Astrocyte (in vitro differentiated cells and primary cell): ENCODE results near the gene CD28. TPM values are rescaled to one million over a fixed set of nuclear protein-coding genes. Genes with fewer than 3 reads are reported as not detected.

Experiments used
- DNase-seq: peaks from one replicate; pipeline ENCODE4 v3.0.0-alpha.2; 2010; ENCODE audit warnings: low read depth
- FAIRE-seq: peaks from 2 replicates; lab custom pipeline; 2011; peaks lifted over from hg19 to GRCh38; lab: Jason Lieb, UNC
- H2AFZ ChIP-seq: 2 replicates; pipeline ENCODE4 v1.6.0; 2012; ENCODE audit warnings: low read depth, low read length, inconsistent platforms
- H3K27ac ChIP-seq: 2 replicates; pipeline ENCODE4 v1.5.1; 2011; ENCODE audit warnings: low read depth, low read length, inconsistent platforms
- H3K27me3 ChIP-seq: 2 replicates; pipeline ENCODE4 v1.6.0; 2011; ENCODE audit warnings: low read length, inconsistent platforms; ENCODE audit not compliant: insufficient read depth
- H3K36me3 ChIP-seq: 2 replicates; pipeline ENCODE4 v1.5.1; 2011; ENCODE audit warnings: low read length, inconsistent platforms; ENCODE audit not compliant: insufficient read depth
- H3K4me1 ChIP-seq: 2 replicates; pipeline ENCODE4 v1.5.1; 2011; ENCODE audit warnings: low read length, inconsistent platforms; ENCODE audit not compliant: insufficient read depth
- H3K4me2 ChIP-seq: 2 replicates; pipeline ENCODE4 v1.6.0; 2012; ENCODE audit warnings: low read length, inconsistent platforms
- H3K4me3 ChIP-seq: 2 replicates; pipeline ENCODE4 v1.5.1; 2011; ENCODE audit warnings: low read depth, mild to moderate bottlenecking, low read length, inconsistent platforms; ENCODE audit not compliant: insufficient read depth
- H3K79me2 ChIP-seq: 2 replicates; pipeline ENCODE4 v1.6.0; 2012; ENCODE audit warnings: mild to moderate bottlenecking, low read length, inconsistent platforms; ENCODE audit not compliant: insufficient read depth
- H3K9ac ChIP-seq: 2 replicates; pipeline ENCODE4 v1.6.0; 2012; ENCODE audit warnings: mild to moderate bottlenecking, low read length, inconsistent platforms
- H3K9me3 ChIP-seq: 2 replicates; pipeline ENCODE4 v1.5.1; 2012; ENCODE audit warnings: low read depth, mild to moderate bottlenecking, low read length, inconsistent platforms; ENCODE audit not compliant: insufficient read depth
- H4K20me1 ChIP-seq: 2 replicates; pipeline ENCODE4 v1.6.0; 2012; ENCODE audit warnings: low read length, inconsistent platforms; ENCODE audit not compliant: insufficient read depth
- H3K27ac Mint-ChIP-seq: one replicate; pipeline ENCODE4 v1.8.0; 2021; ENCODE audit warnings: mild to moderate bottlenecking, mixed read lengths; ENCODE audit not compliant: unreplicated experiment
- H3K27me3 Mint-ChIP-seq: one replicate; pipeline ENCODE4 v1.8.0; 2021; ENCODE audit warnings: low read depth, mixed read lengths; ENCODE audit not compliant: unreplicated experiment
- H3K36me3 Mint-ChIP-seq: one replicate; pipeline ENCODE4 v1.8.0; 2021; ENCODE audit warnings: low read depth, mixed read lengths; ENCODE audit not compliant: unreplicated experiment
- H3K4me1 Mint-ChIP-seq: one replicate; pipeline ENCODE4 v1.8.0; 2021; ENCODE audit warnings: low read depth, mixed read lengths; ENCODE audit not compliant: unreplicated experiment
- H3K4me3 Mint-ChIP-seq: one replicate; pipeline ENCODE4 v1.8.0; 2021; ENCODE audit warnings: mild to moderate bottlenecking, moderate library complexity, mixed read lengths; ENCODE audit not compliant: unreplicated experiment
- H3K9me3 Mint-ChIP-seq: one replicate; pipeline ENCODE4 v1.8.0; 2021; ENCODE audit warnings: mild to moderate bottlenecking, mixed read lengths; ENCODE audit not compliant: unreplicated experiment
- CTCF ChIP-seq: IDR thresholded peaks from 2 replicates; pipeline ENCODE4 v1.5.1; 2011; ENCODE audit warnings: low read depth, mild to moderate bottlenecking, inconsistent platforms, low read length, moderate library complexity; ENCODE audit not compliant: insufficient read depth
- EZH2 ChIP-seq: IDR thresholded peaks from 2 replicates; pipeline ENCODE4 v1.6.1; 2012; ENCODE audit warnings: mild to moderate bottlenecking, low read length, inconsistent platforms; ENCODE audit not compliant: insufficient read depth
- total RNA-seq: library from RNA; stranded (reverse); gene quantifications from 2 replicates; pipeline ENCODE4 v1.2.1, GENCODE V29; 2021

Gene CD28
- total RNA-seq, 1 donor from 2014 or later = not detected

- FAIRE-seq = no peak
- no peak overlapping the region for H2AFZ ChIP-seq
Measured at GRCh38 chr2:203732953-203733510, 26.6 kb downstream of the CD28 start.

GRCh38 chr2:203733684-203734083, 27.2 kb downstream of the CD28 start:
- no peaks in the 10 kb centered on the region for H3K36me3 ChIP-seq
- no peak overlapping the region for H3K27ac ChIP-seq
- no peak for DNase-seq
- no peak overlapping the region for H3K9ac ChIP-seq
- H3K4me2 ChIP-seq = no peak overlapping the region
- no peaks in the 10 kb centered on the region for H4K20me1 ChIP-seq
- Mint-ChIP-seq H3K27me3 (peaks cover 18% of the 10 kb centered on the region), H3K4me3 (no peak overlapping the region), H3K36me3 (no peaks in the 10 kb centered on the region), H3K4me1 (no peaks in the 10 kb centered on the region), H3K9me3 (no peaks in the 10 kb centered on the region), H3K27ac (no peak overlapping the region)
- no peaks in the 10 kb centered on the region for H3K27me3 ChIP-seq
- no peak for TF ChIP-seq EZH2
- TF ChIP-seq CTCF = no peak
- no peaks in the 10 kb centered on the region for H3K9me3 ChIP-seq
- H2AFZ ChIP-seq = no peak overlapping the region
- H3K4me3 ChIP-seq = no peak overlapping the region
- no peaks in the 10 kb centered on the region for H3K79me2 ChIP-seq
- no peak for FAIRE-seq
- no peaks in the 10 kb centered on the region for H3K4me1 ChIP-seq

More at GRCh38 chr2:203732953-203733510, 26.6 kb downstream of the CD28 start:
- Mint-ChIP-seq H3K4me1 (no peaks in the 10 kb centered on the region), H3K4me3 (no peak overlapping the region), H3K36me3 (no peaks in the 10 kb centered on the region), H3K9me3 (no peaks in the 10 kb centered on the region), H3K27ac (no peak overlapping the region), H3K27me3 (peaks cover 18% of the 10 kb centered on the region)
- Histone ChIP-seq H4K20me1 (no peaks in the 10 kb centered on the region), H3K4me1 (no peaks in the 10 kb centered on the region), H3K79me2 (no peaks in the 10 kb centered on the region), H3K27me3 (no peaks in the 10 kb centered on the region), H3K27ac (no peak overlapping the region), H3K36me3 (no peaks in the 10 kb centered on the region), H3K4me3 (no peak overlapping the region), H3K9me3 (no peaks in the 10 kb centered on the region), H3K4me2 (no peak overlapping the region), H3K9ac (no peak overlapping the region)
- no peak for DNase-seq
- TF ChIP-seq CTCF = no peak
- no peak for TF ChIP-seq EZH2

GRCh38 chr2:203734276-203734983, 28.0 kb downstream of the CD28 start:
- Histone ChIP-seq H3K36me3 (no peaks in the 10 kb centered on the region), H3K27me3 (no peaks in the 10 kb centered on the region), H2AFZ (no peak overlapping the region), H3K4me2 (no peak overlapping the region), H3K4me3 (no peak overlapping the region), H3K9ac (no peak overlapping the region), H3K9me3 (no peaks in the 10 kb centered on the region), H3K27ac (no peak overlapping the region), H3K79me2 (no peaks in the 10 kb centered on the region), H3K4me1 (no peaks in the 10 kb centered on the region), H4K20me1 (no peaks in the 10 kb centered on the region)
- Mint-ChIP-seq H3K36me3 (no peaks in the 10 kb centered on the region), H3K4me3 (no peak overlapping the region), H3K27me3 (peaks cover 18% of the 10 kb centered on the region), H3K27ac (no peak overlapping the region), H3K4me1 (no peaks in the 10 kb centered on the region), H3K9me3 (no peaks in the 10 kb centered on the region)
- no peak for DNase-seq
- TF ChIP-seq EZH2 (no peak), CTCF (no peak)
- FAIRE-seq = peak; percentile 45
